ENCODE data around the gene NUCKS1. TPM values are rescaled to one million over a fixed set of nuclear protein-coding genes. Genes with fewer than 3 reads are reported as not detected.

The NUCKS1 gene
- total and polyA plus RNA-seq, 2 of the 13 experiments (the other 11 are each of a cell fraction or from before 2014, with no cell fraction given): 35.5 to 117 TPM

DNA sequence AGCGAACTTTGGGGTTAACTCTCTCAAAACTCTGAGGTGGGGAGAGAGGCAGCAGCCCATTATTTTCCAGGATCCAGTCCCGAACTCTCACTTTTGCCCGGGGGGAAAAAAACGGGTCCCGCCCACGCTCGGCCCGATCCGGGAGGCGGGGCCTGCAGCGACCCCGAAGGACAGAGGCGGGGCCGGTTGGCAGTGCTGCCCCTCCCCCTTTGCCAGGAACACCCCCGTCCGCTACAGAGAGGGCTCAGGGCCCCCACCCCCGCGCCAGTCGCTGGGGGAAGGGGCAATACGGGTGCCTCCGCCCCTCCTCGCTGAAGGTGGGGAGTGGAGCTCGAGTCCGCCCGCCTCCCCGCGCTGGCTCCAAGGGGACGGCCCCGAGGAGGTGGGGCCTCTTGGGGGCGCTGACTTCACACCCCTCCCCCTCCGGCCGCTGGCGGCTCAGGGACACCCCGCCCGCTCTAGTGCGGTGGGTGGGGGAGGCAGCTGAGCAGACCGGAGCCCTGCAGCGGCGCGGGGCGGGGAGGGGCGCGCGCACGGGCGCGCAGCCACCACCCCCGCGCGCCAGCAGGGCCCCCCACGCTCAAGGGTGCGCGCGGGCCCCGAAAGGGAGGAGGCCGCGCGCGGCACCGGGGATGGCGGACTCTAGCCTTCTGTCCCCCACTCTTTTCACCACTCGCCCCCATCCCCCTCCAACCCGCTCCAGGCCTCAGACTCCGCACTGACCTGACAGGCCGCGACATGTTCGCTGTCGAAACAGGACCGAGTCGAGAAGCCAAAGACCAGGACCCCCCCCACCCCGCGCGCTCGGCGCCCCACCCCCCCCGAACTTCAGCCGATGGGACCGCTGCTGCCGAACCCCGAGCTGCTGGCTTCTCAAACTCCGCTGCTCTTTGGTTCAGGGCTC is 496 bp downstream of the NUCKS1 start (continued):
- TF ChIP-seq ZFP36L1 (CRISPR knock-in tag; IDR thresholded peaks at IDR 0.05): no peak
- TF ChIP-seq ATF7 (IDR thresholded peaks at IDR 0.05): no peak
- no peak; the same call in 1 of the 2 replicates for TF ChIP-seq ATF7 (CRISPR knock-in tag; IDR thresholded peaks at IDR 0.05)
- TF ChIP-seq, protein P1, sequence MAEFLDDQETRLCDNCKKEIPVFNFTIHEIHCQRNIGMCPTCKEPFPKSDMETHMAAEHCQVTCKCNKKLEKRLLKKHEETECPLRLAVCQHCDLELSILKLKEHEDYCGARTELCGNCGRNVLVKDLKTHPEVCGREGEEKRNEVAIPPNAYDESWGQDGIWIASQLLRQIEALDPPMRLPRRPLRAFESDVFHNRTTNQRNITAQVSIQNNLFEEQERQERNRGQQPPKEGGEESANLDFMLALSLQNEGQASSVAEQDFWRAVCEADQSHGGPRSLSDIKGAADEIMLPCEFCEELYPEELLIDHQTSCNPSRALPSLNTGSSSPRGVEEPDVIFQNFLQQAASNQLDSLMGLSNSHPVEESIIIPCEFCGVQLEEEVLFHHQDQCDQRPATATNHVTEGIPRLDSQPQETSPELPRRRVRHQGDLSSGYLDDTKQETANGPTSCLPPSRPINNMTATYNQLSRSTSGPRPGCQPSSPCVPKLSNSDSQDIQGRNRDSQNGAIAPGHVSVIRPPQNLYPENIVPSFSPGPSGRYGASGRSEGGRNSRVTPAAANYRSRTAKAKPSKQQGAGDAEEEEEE (CRISPR knock-in tag; IDR thresholded peaks at IDR 0.05; ENCODE audit: borderline replicate concordance): no peak
- TF ChIP-seq RXRA (CRISPR knock-in tag; IDR thresholded peaks at IDR 0.05): peak; percentile 87
- no peak for TF ChIP-seq ZNF737 (CRISPR knock-in tag; IDR thresholded peaks at IDR 0.05; ENCODE audit: borderline replicate concordance)
- TF ChIP-seq ZNF749 (CRISPR knock-in tag; IDR thresholded peaks at IDR 0.05; ENCODE audit: borderline replicate concordance): no peak; the same call in 1 of the 2 replicates
- TF ChIP-seq, protein P2, sequence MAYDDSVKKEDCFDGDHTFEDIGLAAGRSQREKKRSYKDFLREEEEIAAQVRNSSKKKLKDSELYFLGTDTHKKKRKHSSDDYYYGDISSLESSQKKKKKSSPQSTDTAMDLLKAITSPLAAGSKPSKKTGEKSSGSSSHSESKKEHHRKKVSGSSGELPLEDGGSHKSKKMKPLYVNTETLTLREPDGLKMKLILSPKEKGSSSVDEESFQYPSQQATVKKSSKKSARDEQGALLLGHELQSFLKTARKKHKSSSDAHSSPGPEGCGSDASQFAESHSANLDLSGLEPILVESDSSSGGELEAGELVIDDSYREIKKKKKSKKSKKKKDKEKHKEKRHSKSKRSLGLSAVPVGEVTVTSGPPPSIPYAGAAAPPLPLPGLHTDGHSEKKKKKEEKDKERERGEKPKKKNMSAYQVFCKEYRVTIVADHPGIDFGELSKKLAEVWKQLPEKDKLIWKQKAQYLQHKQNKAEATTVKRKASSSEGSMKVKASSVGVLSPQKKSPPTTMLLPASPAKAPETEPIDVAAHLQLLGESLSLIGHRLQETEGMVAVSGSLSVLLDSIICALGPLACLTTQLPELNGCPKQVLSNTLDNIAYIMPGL (CRISPR knock-in tag; IDR thresholded peaks at IDR 0.05; ENCODE audit: borderline replicate concordance in 1 of 2, low read depth in 1 of 2): peak in 1 of 2 experiments; percentile 42; a peak in 1 of 4 replicates
- peak; percentile 49; the same call in 1 of the 2 replicates for TF ChIP-seq SOX5 (CRISPR knock-in tag; IDR thresholded peaks at IDR 0.05; ENCODE audit: borderline replicate concordance)
- no peak for TF ChIP-seq ZBTB42 (CRISPR knock-in tag; IDR thresholded peaks at IDR 0.05)
- TF ChIP-seq ZNF646 (CRISPR knock-in tag; IDR thresholded peaks at IDR 0.05): no peak
- TF ChIP-seq MAZ (IDR thresholded peaks at IDR 0.05; ENCODE audit: borderline replicate concordance, low read depth, low read length): peak; percentile 97
- TF ChIP-seq MAZ (CRISPR knock-in tag; IDR thresholded peaks at IDR 0.05; ENCODE audit: low read depth): peak; percentile 97
- 0 out of 2 replicates have a peak, but pooled peaks have one; percentile 52 for TF ChIP-seq DZIP1 (CRISPR knock-in tag; IDR thresholded peaks at IDR 0.05)

All from HepG2 (cell line).